CD14-positive monocyte (primary cell): ENCODE results near the gene PALS2. TPM values are rescaled to one million over a fixed set of nuclear protein-coding genes. Genes with fewer than 3 reads are reported as not detected.

ENCODE experiments used
- DNase-seq, 3 donors: peaks; one replicate each; pipeline ENCODE4 v3.0.0-alpha.2; 2011 to 2022
- H2AFZ ChIP-seq: 2 replicates; pipeline ENCODE4 v1.6.0; 2012; ENCODE audit warnings: mild to moderate bottlenecking, low read depth, low read length, inconsistent platforms; ENCODE audit not compliant: insufficient read depth, poor library complexity, severe bottlenecking
- H3K27ac ChIP-seq, 2 donors: 1 replicate in 1 of 2; 2 replicates in 1 of 2; pipeline ENCODE4 v1.5.1; 2012 to 2013; ENCODE audit warnings: low read length in 2 of 2, control low read depth in 1 of 2, inconsistent platforms in 1 of 2, low read depth in 1 of 2, mild to moderate bottlenecking in 1 of 2
- H3K27me3 ChIP-seq, 2 donors: one replicate each; pipeline versions ENCODE4 v1.6.0 to v1.6.1; 2011 to 2013; ENCODE audit warnings: low read length in 2 of 2; ENCODE audit not compliant: control insufficient read depth in 2 of 2, insufficient read depth in 2 of 2
- H3K36me3 ChIP-seq, 2 donors: replicated peaks in 1 of 2; 1 replicate in 1 of 2; 2 replicates in 1 of 2; pipeline versions ENCODE4 v1.5.1 to v1.6.1; 2012 to 2013; ENCODE audit warnings: low read length in 2 of 2, control low read depth in 1 of 2, inconsistent platforms in 1 of 2, mild to moderate bottlenecking in 1 of 2; ENCODE audit not compliant: insufficient read depth in 2 of 2, control insufficient read depth in 1 of 2
- H3K4me1 ChIP-seq, 2 donors: 1 replicate in 1 of 2; 2 replicates in 1 of 2; pipeline versions ENCODE4 v1.5.1 to v1.6.1; 2012 to 2013; ENCODE audit warnings: low read length in 2 of 2, control low read depth in 1 of 2, inconsistent platforms in 1 of 2, mild to moderate bottlenecking in 1 of 2, moderate library complexity in 1 of 2; ENCODE audit not compliant: insufficient read depth in 2 of 2, control insufficient read depth in 1 of 2
- H3K4me2 ChIP-seq: replicated peaks from 2 replicates; pipeline ENCODE3; 2012; ENCODE audit warnings: low read length, moderate library complexity, mild to moderate bottlenecking; ENCODE audit not compliant: poor library complexity, severe bottlenecking; ENCODE audit errors: extremely low read depth
- H3K4me3 ChIP-seq, 3 experiments: fragments of 200-600 bp in 1 of 3; sonication (generic) in 1 of 3; replicated peaks in 1 of 3; 1 replicate in 2 of 3; 2 replicates in 1 of 3; pipeline ENCODE4 v1.5.1; 2011 to 2013; ENCODE audit warnings: low read length in 3 of 3, mild to moderate bottlenecking in 3 of 3, control low read depth in 2 of 3, low read depth in 2 of 3, inconsistent platforms in 1 of 3, moderate library complexity in 1 of 3
- H3K79me2 ChIP-seq: 2 replicates; pipeline ENCODE4 v1.6.0; 2012; ENCODE audit warnings: mild to moderate bottlenecking, control low read depth, inconsistent platforms, low read length, moderate library complexity; ENCODE audit not compliant: insufficient read depth
- H3K9ac ChIP-seq: 2 replicates; pipeline ENCODE4 v1.6.0; 2017; ENCODE audit warnings: low read length, mild to moderate bottlenecking; ENCODE audit not compliant: insufficient read depth, poor library complexity, severe bottlenecking
- H3K9me3 ChIP-seq, 2 donors: replicated peaks in 1 of 2; 1 replicate in 1 of 2; 2 replicates in 1 of 2; pipeline versions ENCODE4 v1.5.1 to v1.6.1; 2012 to 2013; ENCODE audit warnings: low read length in 2 of 2, control low read depth in 1 of 2; ENCODE audit not compliant: control insufficient read depth in 1 of 2, insufficient read depth in 1 of 2
- H4K20me1 ChIP-seq: 2 replicates; pipeline ENCODE4 v1.6.0; 2012; ENCODE audit warnings: mild to moderate bottlenecking, low read length, control low read depth, moderate library complexity; ENCODE audit not compliant: insufficient read depth
- H3K27ac Mint-ChIP-seq, 7 donors: one replicate each; pipeline ENCODE4 v1.8.0; 2020; ENCODE audit warnings: mild to moderate bottlenecking in 7 of 7, mixed read lengths in 7 of 7, moderate library complexity in 6 of 7, inconsistent platforms in 2 of 7
- H3K27me3 Mint-ChIP-seq, 3 donors: one replicate each; pipeline ENCODE4 v1.8.0; 2021 to 2022; ENCODE audit warnings: low read depth in 3 of 3, mild to moderate bottlenecking in 3 of 3, mixed read lengths in 3 of 3, moderate library complexity in 3 of 3, inconsistent platforms in 1 of 3
- H3K36me3 Mint-ChIP-seq, 2 donors: one replicate each; pipeline ENCODE4 v1.8.0; 2020; ENCODE audit warnings: mixed read lengths in 2 of 2, inconsistent platforms in 1 of 2, mild to moderate bottlenecking in 1 of 2
- H3K4me1 Mint-ChIP-seq: one replicate; pipeline ENCODE4 v1.8.0; 2020; ENCODE audit warnings: mild to moderate bottlenecking, mixed read lengths
- H3K4me3 Mint-ChIP-seq, 2 donors: one replicate each; pipeline ENCODE4 v1.8.0; 2020; ENCODE audit warnings: mild to moderate bottlenecking in 2 of 2, mixed read lengths in 2 of 2, moderate library complexity in 1 of 2
- H3K9me3 Mint-ChIP-seq, 7 donors: one replicate each; pipeline ENCODE4 v1.8.0; 2020 to 2022; ENCODE audit warnings: mixed read lengths in 7 of 7, mild to moderate bottlenecking in 6 of 7, moderate library complexity in 6 of 7, inconsistent platforms in 2 of 7
- WGBS: methylation state at CpG from one replicate; pipeline ENCODE4 v1.1.5; 2013; ENCODE audit warnings: missing lambda C conversion rate; ENCODE audit not compliant: insufficient coverage; 5-methylcytosine and 5-hydroxymethylcytosine counted together
- intact Hi-C, 2 donors: fragments of 100-400 bp; cut with micrococcal nuclease; formaldehyde crosslinking; loops; one replicate each; pipeline versions ENCODE4 v1.15.0 to v1.15.1; 2023
- polyA plus RNA-seq, 3 donors: library from polyadenylated mRNA; depleted of rRNA in 1 of 3; unstranded in 2 of 3; stranded (reverse) in 1 of 3; fragments of 300-500 nt in 2 of 3; fragments of >200 nt in 1 of 3; fragmentation: Illumina TruSeq in 2 of 3; gene quantifications; 1 replicate in 2 of 3; 2 replicates in 1 of 3; pipeline ENCODE4 v1.2.3, GENCODE V29; 2012 to 2021
- TF ChIP-seq, protein P1 (sequence below): fragments of 200-600 bp; IDR thresholded peaks from one replicate; pipeline ENCODE4 v1.8.0; 2022; ENCODE audit warnings: antibody characterized with exemption, mild to moderate bottlenecking

The PALS2 gene
- polyA plus RNA-seq, 3 donors, result 0.08 to 3.0 (median 2.8) TPM

DNA sequence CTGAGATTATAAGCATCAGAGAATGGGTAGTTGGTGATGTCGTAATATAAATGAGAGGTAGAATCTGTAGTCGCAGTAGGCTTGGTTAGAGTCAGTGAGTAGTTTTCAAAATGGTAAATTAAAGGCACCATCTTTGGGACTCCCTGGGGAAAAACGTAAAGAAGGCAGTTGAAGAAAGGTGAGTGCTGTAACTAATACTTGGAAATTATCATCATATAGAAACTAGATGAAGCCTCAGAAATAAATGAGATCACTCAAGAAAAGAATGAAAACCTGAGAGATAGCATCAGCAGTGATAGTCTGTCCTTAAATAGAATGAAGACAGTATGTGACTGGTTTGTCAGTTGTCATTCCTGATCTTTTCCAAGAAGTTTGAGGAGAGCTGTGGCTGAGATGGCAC lies 23.8 kb downstream of the PALS2 start:
- no peak overlapping the region for H3K4me3 ChIP-seq

DNA sequence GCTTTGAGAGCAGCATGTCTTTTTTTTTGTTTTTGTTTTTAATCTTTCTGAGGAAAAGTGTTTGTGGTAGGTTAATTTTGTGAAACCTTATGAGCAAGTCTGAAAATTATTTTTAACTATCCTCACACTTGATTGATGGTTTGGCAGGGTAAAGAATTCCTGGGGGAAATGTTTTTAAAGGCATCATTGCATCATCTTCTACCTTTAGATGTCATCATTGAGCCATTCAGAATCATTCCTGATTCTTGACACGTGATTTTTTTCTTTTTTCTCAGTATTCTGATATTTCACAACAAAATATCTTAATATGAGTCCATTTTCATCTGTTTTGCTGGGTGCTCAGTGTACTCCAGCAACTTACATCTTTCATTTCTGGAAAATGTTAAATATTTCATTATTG lies 28.3 kb downstream of the PALS2 start:
- Histone ChIP-seq H2AFZ (no peak overlapping the region), H3K4me2 (no peak overlapping the region), H3K36me3 (no peaks in the 10 kb centered on the region), H3K27me3 (no peaks in the 10 kb centered on the region), H3K79me2 (no peaks in the 10 kb centered on the region), H4K20me1 (no peaks in the 10 kb centered on the region), H3K9me3 (peaks cover 5 to 7% of the 10 kb centered on the region in 2 donors), H3K27ac (no peak overlapping the region), H3K4me3 (no peak overlapping the region), H3K9ac (no peak overlapping the region), H3K4me1 (no peaks in the 10 kb centered on the region)
- TF ChIP-seq, protein P1, sequence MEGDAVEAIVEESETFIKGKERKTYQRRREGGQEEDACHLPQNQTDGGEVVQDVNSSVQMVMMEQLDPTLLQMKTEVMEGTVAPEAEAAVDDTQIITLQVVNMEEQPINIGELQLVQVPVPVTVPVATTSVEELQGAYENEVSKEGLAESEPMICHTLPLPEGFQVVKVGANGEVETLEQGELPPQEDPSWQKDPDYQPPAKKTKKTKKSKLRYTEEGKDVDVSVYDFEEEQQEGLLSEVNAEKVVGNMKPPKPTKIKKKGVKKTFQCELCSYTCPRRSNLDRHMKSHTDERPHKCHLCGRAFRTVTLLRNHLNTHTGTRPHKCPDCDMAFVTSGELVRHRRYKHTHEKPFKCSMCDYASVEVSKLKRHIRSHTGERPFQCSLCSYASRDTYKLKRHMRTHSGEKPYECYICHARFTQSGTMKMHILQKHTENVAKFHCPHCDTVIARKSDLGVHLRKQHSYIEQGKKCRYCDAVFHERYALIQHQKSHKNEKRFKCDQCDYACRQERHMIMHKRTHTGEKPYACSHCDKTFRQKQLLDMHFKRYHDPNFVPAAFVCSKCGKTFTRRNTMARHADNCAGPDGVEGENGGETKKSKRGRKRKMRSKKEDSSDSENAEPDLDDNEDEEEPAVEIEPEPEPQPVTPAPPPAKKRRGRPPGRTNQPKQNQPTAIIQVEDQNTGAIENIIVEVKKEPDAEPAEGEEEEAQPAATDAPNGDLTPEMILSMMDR, result no peak
- Mint-ChIP-seq H3K9me3 (peaks cover 0 to 11% (median 8%) of the 10 kb centered on the region in 7 donors), H3K4me1 (no peaks in the 10 kb centered on the region), H3K27me3 (no peaks in the 10 kb centered on the region), H3K36me3 (no peaks in the 10 kb centered on the region), H3K27ac (no peak overlapping the region), H3K4me3 (no peak overlapping the region)
- DNase-seq, result no peak
- intact Hi-C loops, result no loop called here
- no CpG with 5 or more reads among the region's 1 CpG for whole genome bisulfite sequencing

More for the DNA sequence above, 23.8 kb downstream of the PALS2 start:
- intact Hi-C loops, result no loop called here
- no peak overlapping the region for H3K9ac ChIP-seq
- H3K27me3 Mint-ChIP-seq, result no peaks in the 10 kb centered on the region
- no peaks in the 10 kb centered on the region for H3K9me3 ChIP-seq
- H2AFZ ChIP-seq, result no peak overlapping the region
- H3K27ac Mint-ChIP-seq, result no peak overlapping the region
- H3K4me1 Mint-ChIP-seq, result no peaks in the 10 kb centered on the region
- no peaks in the 10 kb centered on the region for H3K27me3 ChIP-seq
- TF ChIP-seq, protein P1, result no peak
- 81% methylated on average over 2 of the region's 3 CpGs for WGBS
- no peak overlapping the region for H3K27ac ChIP-seq
- H3K36me3 Mint-ChIP-seq, result no peaks in the 10 kb centered on the region
- peaks cover 0 to 2% (median 0%) of the 10 kb centered on the region in 7 donors for H3K9me3 Mint-ChIP-seq
- H3K4me2 ChIP-seq, result no peak overlapping the region
- no peaks in the 10 kb centered on the region for H3K79me2 ChIP-seq
- H4K20me1 ChIP-seq, result no peaks in the 10 kb centered on the region
- no peak for DNase-seq
- no peaks in the 10 kb centered on the region for H3K4me1 ChIP-seq
- no peak overlapping the region for H3K4me3 Mint-ChIP-seq
- H3K36me3 ChIP-seq, result no peaks in the 10 kb centered on the region
